T-helper 2 cell treated with Interferon-gamma antibody and Interleukin-4, amounts not matched to agents 5 μg/mL and 100 μg/mL, for 36 hours (primary cell): ENCODE results near the gene LEUTX.

Experiments used
- DNase-seq: peaks from one replicate; pipeline ENCODE4 v3.0.0; 2021; ENCODE audit warnings: low spot score
- H3K27ac Mint-ChIP-seq: one replicate; pipeline ENCODE4 v1.8.0; 2021; ENCODE audit warnings: mild to moderate bottlenecking, mixed read lengths
- H3K27me3 Mint-ChIP-seq: one replicate; pipeline ENCODE4 v1.8.0; 2021; ENCODE audit warnings: low read depth, mixed read lengths
- H3K36me3 Mint-ChIP-seq: one replicate; pipeline ENCODE4 v1.8.0; 2021; ENCODE audit warnings: low read depth, mixed read lengths
- H3K4me1 Mint-ChIP-seq: one replicate; pipeline ENCODE4 v1.8.0; 2021; ENCODE audit warnings: low read depth, mixed read lengths
- H3K4me3 Mint-ChIP-seq: one replicate; pipeline ENCODE4 v1.8.0; 2022; ENCODE audit warnings: mild to moderate bottlenecking, moderate library complexity, mixed read lengths
- H3K9me3 Mint-ChIP-seq: one replicate; pipeline ENCODE4 v1.8.0; 2021; ENCODE audit warnings: mixed read lengths

LEUTX gene

GRCh38 chr19:39833160-39833463 lies 54.5 kb downstream of the LEUTX start:
- no peak for DNase-seq
- Mint-ChIP-seq H3K27ac (peak overlapping the region; percentile 61), H3K4me3 (peak overlapping the region; percentile 57), H3K9me3 (no peaks in the 10 kb centered on the region), H3K36me3 (peaks cover 56% of the 10 kb centered on the region), H3K27me3 (no peaks in the 10 kb centered on the region), H3K4me1 (peaks cover 29% of the 10 kb centered on the region)

GRCh38 chr19:39833464-39834286 lies 55.0 kb downstream of the LEUTX start, which contains the start of gene DYRK1B:
Gene DYRK1B (minus strand): TSS chr19:39834162. CDS start chr19:39831867, 2,295 bp downstream.
- Mint-ChIP-seq H3K27me3 (no peaks in the 10 kb centered on the region), H3K9me3 (no peaks in the 10 kb centered on the region), H3K4me3 (peak within 1 kb of the TSS; percentile 80), H3K27ac (peak within 1 kb of the TSS; percentile 94), H3K36me3 (peaks cover 54% of the 10 kb centered on the region), H3K4me1 (peaks cover 24% of the 10 kb centered on the region)
- DNase-seq: peak; percentile 92

GRCh38 chr19:39834287-39834841 lies 55.7 kb downstream of the LEUTX start:
- Mint-ChIP-seq H3K4me3 (peak overlapping the region; percentile 80), H3K27ac (peak overlapping the region; percentile 94), H3K9me3 (no peaks in the 10 kb centered on the region), H3K36me3 (peaks cover 55% of the 10 kb centered on the region), H3K4me1 (peaks cover 20% of the 10 kb centered on the region), H3K27me3 (no peaks in the 10 kb centered on the region)
- DNase-seq: no peak
